Measurements from ENCODE around the gene RFXANK. TPM values are rescaled to one million over a fixed set of nuclear protein-coding genes. Genes with fewer than 3 reads are reported as not detected.

The RFXANK gene
- total RNA-seq, 1 experiment from 2014 or later, result 81.8 TPM

DNA sequence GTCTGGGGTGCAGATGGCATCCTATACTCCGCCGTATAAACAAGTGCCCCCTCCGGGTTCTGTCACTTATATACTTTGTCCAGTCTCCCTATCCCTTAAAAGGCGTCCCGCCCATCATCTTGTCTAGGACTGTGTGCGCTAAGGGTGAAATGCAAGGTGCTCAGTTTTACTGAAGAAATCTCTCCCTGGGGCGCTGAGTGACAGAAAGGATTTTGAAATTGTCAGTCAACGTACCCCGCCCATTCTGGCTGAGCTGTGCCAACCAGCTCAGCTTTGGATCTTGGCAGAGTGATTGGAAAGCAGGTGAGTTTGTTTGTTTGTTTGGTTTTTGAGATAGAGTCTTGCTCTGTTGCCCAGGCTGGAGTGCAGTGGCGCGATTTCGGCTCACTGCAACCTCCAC is 49.7 kb upstream of the RFXANK start:
- Histone ChIP-seq H3K4me2 (ENCODE audit: insufficient read depth, insufficient read length, low read length) (no peak overlapping the region), H2BK20ac (ENCODE audit: low read depth, low read length, poor library complexity, severe bottlenecking) (no peak overlapping the region), H2AK5ac (ENCODE audit: insufficient read length, low read length) (no peak overlapping the region), H3K9ac (ENCODE audit: extremely low read depth, insufficient read length, low read length) (no peak overlapping the region), H3K27ac (ENCODE audit: insufficient read length, low read depth, low read length) (no peak overlapping the region), H2BK5ac (ENCODE audit: insufficient read length, low read length) (no peak overlapping the region), H3K9me3 (ENCODE audit: control insufficient read depth, low read depth, low read length) (no peaks in the 10 kb centered on the region), H3K27me3 (ENCODE audit: insufficient read depth, low read length) (no peaks in the 10 kb centered on the region; the same call in 1 of the 2 replicates), H2BK120ac (ENCODE audit: low read depth, low read length, poor library complexity, severe bottlenecking) (no peak overlapping the region), H3K14ac (ENCODE audit: insufficient read depth, low read length) (no peak overlapping the region), H3T11ph (ENCODE audit: low read length) (no peak overlapping the region), H3K4ac (ENCODE audit: low read depth, low read length) (no peak overlapping the region), H3K23ac (ENCODE audit: insufficient read length, low read depth, low read length) (no peak overlapping the region), H2BK12ac (ENCODE audit: insufficient read length, low read depth, low read length) (no peak overlapping the region), H3K4me1 (ENCODE audit: insufficient read depth, low read length) (no peaks in the 10 kb centered on the region), H2AFZ (ENCODE audit: low read length) (no peak overlapping the region), H2BK15ac (ENCODE audit: low read depth, low read length) (no peak overlapping the region), H4K20me1 (ENCODE audit: control insufficient read depth, insufficient read depth, insufficient read length) (no peaks in the 10 kb centered on the region), H3K79me1 (ENCODE audit: insufficient read depth, low read depth, low read length, poor library complexity, severe bottlenecking) (no peaks in the 10 kb centered on the region), H4K8ac (replicated peaks; ENCODE audit: insufficient read length, low read depth, low read length) (no peak overlapping the region), H4K5ac (ENCODE audit: insufficient read length, low read depth, low read length) (no peak overlapping the region), H3K56ac (ENCODE audit: insufficient read length, low read depth, low read length) (no peak overlapping the region), H3K79me2 (ENCODE audit: insufficient read depth, low read length) (no peaks in the 10 kb centered on the region), H3K23me2 (ENCODE audit: insufficient read length, low read depth, low read length, poor library complexity, severe bottlenecking) (peaks cover 6% of the 10 kb centered on the region), H3K18ac (ENCODE audit: insufficient read length, low read depth, low read length) (no peak overlapping the region), H4K91ac (ENCODE audit: insufficient read length, low read depth, low read length) (no peak overlapping the region)
- no peaks in the 10 kb centered on the region; a peak in 1 of 7 replicates for H3K36me3 Mint-ChIP-seq (ENCODE audit: insufficient read depth in 1 of 3, low read depth in 3 of 3)
- H3K27ac Mint-ChIP-seq, result no peak overlapping the region
- no peaks in the 10 kb centered on the region; a peak in 2 of 5 replicates for H3K9me3 Mint-ChIP-seq
- TF ChIP-seq, protein P1, sequence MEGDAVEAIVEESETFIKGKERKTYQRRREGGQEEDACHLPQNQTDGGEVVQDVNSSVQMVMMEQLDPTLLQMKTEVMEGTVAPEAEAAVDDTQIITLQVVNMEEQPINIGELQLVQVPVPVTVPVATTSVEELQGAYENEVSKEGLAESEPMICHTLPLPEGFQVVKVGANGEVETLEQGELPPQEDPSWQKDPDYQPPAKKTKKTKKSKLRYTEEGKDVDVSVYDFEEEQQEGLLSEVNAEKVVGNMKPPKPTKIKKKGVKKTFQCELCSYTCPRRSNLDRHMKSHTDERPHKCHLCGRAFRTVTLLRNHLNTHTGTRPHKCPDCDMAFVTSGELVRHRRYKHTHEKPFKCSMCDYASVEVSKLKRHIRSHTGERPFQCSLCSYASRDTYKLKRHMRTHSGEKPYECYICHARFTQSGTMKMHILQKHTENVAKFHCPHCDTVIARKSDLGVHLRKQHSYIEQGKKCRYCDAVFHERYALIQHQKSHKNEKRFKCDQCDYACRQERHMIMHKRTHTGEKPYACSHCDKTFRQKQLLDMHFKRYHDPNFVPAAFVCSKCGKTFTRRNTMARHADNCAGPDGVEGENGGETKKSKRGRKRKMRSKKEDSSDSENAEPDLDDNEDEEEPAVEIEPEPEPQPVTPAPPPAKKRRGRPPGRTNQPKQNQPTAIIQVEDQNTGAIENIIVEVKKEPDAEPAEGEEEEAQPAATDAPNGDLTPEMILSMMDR (conservative IDR thresholded peaks at IDR 0.05), result no peak
- H3K27me3 Mint-ChIP-seq (ENCODE audit: low read depth), result peaks cover 41% of the 10 kb centered on the region
- no peak overlapping the region for H3K4me3 Mint-ChIP-seq
- no CpG with 5 or more reads among the region's 12 CpGs for WGBS (ENCODE audit: extremely low coverage, insufficient read length, low lambda C conversion rate)
- no peak for DNase-seq
- peaks cover 4% of the 10 kb centered on the region in 2 experiments for H3K4me1 Mint-ChIP-seq
